Omental fat pad (tissue), 4 donors: ENCODE data around the gene GDAP1L1. TPM values are rescaled to one million over a fixed set of nuclear protein-coding genes. Genes with fewer than 3 reads are reported as not detected.
"Not testable (repeated sequence)": the region's sequence is repeated elsewhere in the genome, so short reads cannot be mapped to it uniquely, and the experiment has no call there.

Source experiments
- ATAC-seq: fragments of 150-250 bp; one replicate; pipeline ENCODE4 v1.9.1; 2016; ENCODE audit warnings: mild to moderate bottlenecking, moderate library complexity; ENCODE audit not compliant: low FRiP score
- DNase-seq: peaks from one replicate; pipeline ENCODE4 v3.0.0-alpha.2; 2019; ENCODE audit warnings: low spot score
- CTCF ChIP-seq, 3 donors: fragments of 450-650 bp; IDR thresholded peaks; one replicate each; pipeline ENCODE4 v1.5.1; 2016 to 2017; ENCODE audit warnings: antibody characterized with exemption in 3 of 3, mild to moderate bottlenecking in 3 of 3, moderate library complexity in 2 of 3
- total RNA-seq, 4 donors: library from RNA; depleted of rRNA; stranded (reverse); fragments of >200 nt; gene quantifications; one replicate each; pipeline ENCODE4 v1.1.0, GENCODE V29; 2016

Gene GDAP1L1
- total RNA-seq, 4 donors from 2014 or later = not detected

GRCh38 chr20:44310664-44311639 lies 63.8 kb downstream of the GDAP1L1 start, which contains the start of gene FITM2:
FITM2 (minus strand) TSS chr20:44311202; CDS start chr20:44311148, 54 bp downstream.
- ATAC-seq (peak; percentile 94), DNase-seq (peak; percentile 97)
- peak in 2 of 3 donors; percentile 7 to 90 for TF ChIP-seq CTCF (IDR thresholded peaks at IDR 0.05)

- no peak for TF ChIP-seq CTCF (IDR thresholded peaks at IDR 0.05)
- ATAC-seq (no peak), DNase-seq (no peak)
Measured at GRCh38 chr20:44314870-44315269, 67.8 kb downstream of the GDAP1L1 start.

- DNase-seq = no peak
- TF ChIP-seq CTCF (IDR thresholded peaks at IDR 0.05) = no peak
Measured at GRCh38 chr20:44319839-44320422, 72.8 kb downstream of the GDAP1L1 start.

GRCh38 chr20:44324343-44324742 lies 77.2 kb downstream of the GDAP1L1 start:
- ATAC-seq (no peak), DNase-seq (no peak)
- no peak for TF ChIP-seq CTCF (IDR thresholded peaks at IDR 0.05)

More at GRCh38 chr20:44319839-44320422, 72.8 kb downstream of the GDAP1L1 start:
- ATAC-seq = no peak

GRCh38 chr20:44326391-44327159 lies 79.5 kb downstream of the GDAP1L1 start:
- peak; percentile 41 for ATAC-seq
- no peak for TF ChIP-seq CTCF (IDR thresholded peaks at IDR 0.05)

GRCh38 chr20:44327748-44328147 lies 80.6 kb downstream of the GDAP1L1 start:
- not testable (repeated sequence) for ATAC-seq, DNase-seq

More at GRCh38 chr20:44326391-44327159, 79.5 kb downstream of the GDAP1L1 start:
- DNase-seq = no peak

- ATAC-seq (no peak), DNase-seq (no peak)
- no peak for TF ChIP-seq CTCF (IDR thresholded peaks at IDR 0.05)
Measured at GRCh38 chr20:44328428-44328827, 81.3 kb downstream of the GDAP1L1 start.
